ENCODE measurements around the gene PAGE2B. TPM values are rescaled to one million over a fixed set of nuclear protein-coding genes. Genes with fewer than 3 reads are reported as not detected.

Gene PAGE2B
- total RNA-seq, 1 experiment from 2014 or later: 0.94 TPM

DNA sequence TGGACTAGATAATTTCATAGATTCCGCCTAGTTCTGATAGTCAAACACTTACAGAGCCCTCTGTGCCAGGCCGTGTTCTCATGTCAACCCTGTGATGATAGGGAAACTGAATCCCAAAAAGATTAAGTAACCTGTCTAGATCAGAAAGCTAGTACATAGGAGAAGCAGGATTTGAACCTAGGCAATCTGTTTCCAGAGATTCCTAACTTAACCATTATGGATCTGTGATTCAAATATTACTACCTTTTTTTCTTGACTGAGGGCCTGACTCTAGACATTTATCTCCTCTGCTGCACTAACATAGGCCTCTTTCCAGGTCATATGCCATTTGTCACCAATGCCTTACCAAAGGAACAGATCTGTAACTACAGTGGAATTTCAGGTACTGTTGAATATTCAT, 45.5 kb upstream of the PAGE2B start (continued):
- TF ChIP-seq FOXK1 (CRISPR knock-in tag; IDR thresholded peaks at IDR 0.05) (no peak), CREM (CRISPR knock-in tag; IDR thresholded peaks at IDR 0.05) (no peak), ZNF317 (CRISPR knock-in tag; IDR thresholded peaks at IDR 0.05; ENCODE audit: borderline replicate concordance, low read depth) (no peak), ZNF121 (CRISPR knock-in tag; IDR thresholded peaks at IDR 0.05) (no peak), SMAD4 (CRISPR knock-in tag; IDR thresholded peaks at IDR 0.05) (no peak), ZNF263 (CRISPR knock-in tag; IDR thresholded peaks at IDR 0.05; ENCODE audit: low read depth) (no peak), JAZF1 (CRISPR knock-in tag; IDR thresholded peaks at IDR 0.05) (no peak)
- TF ChIP-seq, protein P1, sequence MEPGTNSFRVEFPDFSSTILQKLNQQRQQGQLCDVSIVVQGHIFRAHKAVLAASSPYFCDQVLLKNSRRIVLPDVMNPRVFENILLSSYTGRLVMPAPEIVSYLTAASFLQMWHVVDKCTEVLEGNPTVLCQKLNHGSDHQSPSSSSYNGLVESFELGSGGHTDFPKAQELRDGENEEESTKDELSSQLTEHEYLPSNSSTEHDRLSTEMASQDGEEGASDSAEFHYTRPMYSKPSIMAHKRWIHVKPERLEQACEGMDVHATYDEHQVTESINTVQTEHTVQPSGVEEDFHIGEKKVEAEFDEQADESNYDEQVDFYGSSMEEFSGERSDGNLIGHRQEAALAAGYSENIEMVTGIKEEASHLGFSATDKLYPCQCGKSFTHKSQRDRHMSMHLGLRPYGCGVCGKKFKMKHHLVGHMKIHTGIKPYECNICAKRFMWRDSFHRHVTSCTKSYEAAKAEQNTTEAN (CRISPR knock-in tag; IDR thresholded peaks at IDR 0.05): no peak
- TF ChIP-seq, protein P2, sequence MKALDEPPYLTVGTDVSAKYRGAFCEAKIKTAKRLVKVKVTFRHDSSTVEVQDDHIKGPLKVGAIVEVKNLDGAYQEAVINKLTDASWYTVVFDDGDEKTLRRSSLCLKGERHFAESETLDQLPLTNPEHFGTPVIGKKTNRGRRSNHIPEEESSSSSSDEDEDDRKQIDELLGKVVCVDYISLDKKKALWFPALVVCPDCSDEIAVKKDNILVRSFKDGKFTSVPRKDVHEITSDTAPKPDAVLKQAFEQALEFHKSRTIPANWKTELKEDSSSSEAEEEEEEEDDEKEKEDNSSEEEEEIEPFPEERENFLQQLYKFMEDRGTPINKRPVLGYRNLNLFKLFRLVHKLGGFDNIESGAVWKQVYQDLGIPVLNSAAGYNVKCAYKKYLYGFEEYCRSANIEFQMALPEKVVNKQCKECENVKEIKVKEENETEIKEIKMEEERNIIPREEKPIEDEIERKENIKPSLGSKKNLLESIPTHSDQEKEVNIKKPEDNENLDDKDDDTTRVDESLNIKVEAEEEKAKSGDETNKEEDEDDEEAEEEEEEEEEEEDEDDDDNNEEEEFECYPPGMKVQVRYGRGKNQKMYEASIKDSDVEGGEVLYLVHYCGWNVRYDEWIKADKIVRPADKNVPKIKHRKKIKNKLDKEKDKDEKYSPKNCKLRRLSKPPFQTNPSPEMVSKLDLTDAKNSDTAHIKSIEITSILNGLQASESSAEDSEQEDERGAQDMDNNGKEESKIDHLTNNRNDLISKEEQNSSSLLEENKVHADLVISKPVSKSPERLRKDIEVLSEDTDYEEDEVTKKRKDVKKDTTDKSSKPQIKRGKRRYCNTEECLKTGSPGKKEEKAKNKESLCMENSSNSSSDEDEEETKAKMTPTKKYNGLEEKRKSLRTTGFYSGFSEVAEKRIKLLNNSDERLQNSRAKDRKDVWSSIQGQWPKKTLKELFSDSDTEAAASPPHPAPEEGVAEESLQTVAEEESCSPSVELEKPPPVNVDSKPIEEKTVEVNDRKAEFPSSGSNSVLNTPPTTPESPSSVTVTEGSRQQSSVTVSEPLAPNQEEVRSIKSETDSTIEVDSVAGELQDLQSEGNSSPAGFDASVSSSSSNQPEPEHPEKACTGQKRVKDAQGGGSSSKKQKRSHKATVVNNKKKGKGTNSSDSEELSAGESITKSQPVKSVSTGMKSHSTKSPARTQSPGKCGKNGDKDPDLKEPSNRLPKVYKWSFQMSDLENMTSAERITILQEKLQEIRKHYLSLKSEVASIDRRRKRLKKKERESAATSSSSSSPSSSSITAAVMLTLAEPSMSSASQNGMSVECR (CRISPR knock-in tag; IDR thresholded peaks at IDR 0.05; ENCODE audit: borderline replicate concordance): no peak

DNA sequence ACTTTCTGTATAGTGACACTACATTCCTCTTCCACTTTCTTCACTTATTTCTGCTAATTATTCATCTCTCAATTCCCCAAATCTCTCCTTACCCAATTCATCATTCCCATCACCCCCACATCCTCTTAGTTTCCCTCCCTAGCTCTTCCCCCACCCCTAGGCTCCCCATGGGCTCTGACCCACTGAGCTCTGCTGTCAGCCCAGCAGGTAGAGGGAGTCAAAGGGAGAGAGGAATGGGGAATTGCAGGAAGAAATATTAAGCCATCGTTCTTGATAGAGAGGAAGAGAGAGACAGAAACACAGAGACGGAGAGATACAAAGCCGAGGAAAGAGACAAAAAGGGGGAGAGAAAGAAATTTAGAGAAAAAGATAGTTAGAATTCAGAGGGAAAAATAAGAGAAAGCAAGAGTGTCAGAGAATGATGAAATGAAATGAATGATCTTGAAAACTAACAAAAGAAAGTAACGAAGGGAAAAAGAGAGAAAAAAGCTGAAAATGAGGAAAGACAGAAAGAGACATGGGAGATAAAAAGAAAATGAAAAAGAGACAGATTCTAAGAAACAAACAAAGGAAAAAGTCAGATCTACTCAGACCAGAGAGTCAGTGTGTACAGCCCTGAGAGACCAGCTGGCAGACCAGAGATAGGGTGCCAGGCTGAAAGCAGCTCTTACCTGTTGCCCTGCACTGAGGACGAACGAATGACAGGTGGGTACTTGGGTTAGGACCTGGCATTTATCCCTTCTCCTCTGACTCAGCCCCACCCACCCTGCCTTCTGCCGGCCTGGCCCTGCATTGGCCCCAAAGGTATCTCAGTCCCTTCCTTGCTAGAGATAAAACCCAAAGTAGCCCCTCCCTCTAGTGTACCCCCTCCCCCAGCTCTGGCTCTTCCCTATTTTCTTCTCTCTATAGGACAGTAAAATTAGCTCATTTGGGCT, 44.3 kb upstream of the PAGE2B start, which contains the start of gene ALAS2:
TSS of gene ALAS2 (minus strand) at position 707 of the 935 bp plus-strand sequence. CDS start 4,977 bp downstream, outside the sequence.
- ATAC-seq: no peak; the same call in 1 of the 2 replicates
- H3K9me3 Mint-ChIP-seq: peaks cover 6% of the 10 kb centered on the region; the same call in 1 of the 2 replicates
- no peak within 1 kb of the TSS; the same call in 1 of the 2 replicates for H3K27ac Mint-ChIP-seq
- no peaks in the 10 kb centered on the region for H3K36me3 Mint-ChIP-seq
- no peak within 1 kb of the TSS for H3K4me3 Mint-ChIP-seq
- ChIA-PET CTCF (no interaction called here), POLR2A (no interaction called here)
- DNase-seq (ENCODE audit: low spot score): no peak
- H3K27me3 Mint-ChIP-seq (ENCODE audit: low read depth): no peaks in the 10 kb centered on the region
- TF ChIP-seq, protein P3, sequence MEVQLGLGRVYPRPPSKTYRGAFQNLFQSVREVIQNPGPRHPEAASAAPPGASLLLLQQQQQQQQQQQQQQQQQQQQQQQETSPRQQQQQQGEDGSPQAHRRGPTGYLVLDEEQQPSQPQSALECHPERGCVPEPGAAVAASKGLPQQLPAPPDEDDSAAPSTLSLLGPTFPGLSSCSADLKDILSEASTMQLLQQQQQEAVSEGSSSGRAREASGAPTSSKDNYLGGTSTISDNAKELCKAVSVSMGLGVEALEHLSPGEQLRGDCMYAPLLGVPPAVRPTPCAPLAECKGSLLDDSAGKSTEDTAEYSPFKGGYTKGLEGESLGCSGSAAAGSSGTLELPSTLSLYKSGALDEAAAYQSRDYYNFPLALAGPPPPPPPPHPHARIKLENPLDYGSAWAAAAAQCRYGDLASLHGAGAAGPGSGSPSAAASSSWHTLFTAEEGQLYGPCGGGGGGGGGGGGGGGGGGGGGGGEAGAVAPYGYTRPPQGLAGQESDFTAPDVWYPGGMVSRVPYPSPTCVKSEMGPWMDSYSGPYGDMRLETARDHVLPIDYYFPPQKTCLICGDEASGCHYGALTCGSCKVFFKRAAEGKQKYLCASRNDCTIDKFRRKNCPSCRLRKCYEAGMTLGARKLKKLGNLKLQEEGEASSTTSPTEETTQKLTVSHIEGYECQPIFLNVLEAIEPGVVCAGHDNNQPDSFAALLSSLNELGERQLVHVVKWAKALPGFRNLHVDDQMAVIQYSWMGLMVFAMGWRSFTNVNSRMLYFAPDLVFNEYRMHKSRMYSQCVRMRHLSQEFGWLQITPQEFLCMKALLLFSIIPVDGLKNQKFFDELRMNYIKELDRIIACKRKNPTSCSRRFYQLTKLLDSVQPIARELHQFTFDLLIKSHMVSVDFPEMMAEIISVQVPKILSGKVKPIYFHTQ (CRISPR knock-in tag; IDR thresholded peaks at IDR 0.05): no peak
- TF ChIP-seq ZNF317 (CRISPR knock-in tag; IDR thresholded peaks at IDR 0.05; ENCODE audit: borderline replicate concordance, low read depth) (no peak), IRF2 (CRISPR knock-in tag; IDR thresholded peaks at IDR 0.05; ENCODE audit: borderline replicate concordance, low read depth) (no peak), ZNF423 (CRISPR knock-in tag; IDR thresholded peaks at IDR 0.05) (peak; percentile 57; the same call in 1 of the 2 replicates), ZNF232 (CRISPR knock-in tag; IDR thresholded peaks at IDR 0.05) (no peak)
- H3K4me1 Mint-ChIP-seq: peaks cover 16% of the 10 kb centered on the region

DNA sequence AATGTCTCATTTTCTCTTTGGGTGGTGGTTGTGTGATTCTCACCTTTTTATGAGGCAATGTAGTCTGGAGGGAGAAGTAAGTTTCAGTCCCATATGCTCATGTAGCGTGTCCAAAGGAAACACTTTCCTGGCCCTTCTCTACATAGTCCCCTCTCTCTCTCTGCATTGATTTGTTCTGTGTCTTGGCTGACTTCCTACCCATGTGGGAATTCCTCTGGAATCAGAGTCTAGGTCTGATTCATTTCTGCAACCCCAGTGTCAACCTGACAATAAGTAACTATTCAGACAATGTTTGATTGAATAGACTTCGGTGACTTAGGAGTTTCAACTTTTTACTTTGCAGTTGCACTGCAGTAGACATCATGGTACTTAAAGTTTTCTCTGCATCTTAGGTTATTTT, 41.4 kb upstream of the PAGE2B start:
- no peak overlapping the region for H3K4me3 Mint-ChIP-seq
- H3K27ac Mint-ChIP-seq: no peak overlapping the region
- peaks cover 7% of the 10 kb centered on the region; the same call in 1 of the 2 replicates for H3K9me3 Mint-ChIP-seq
- CTCF ChIA-PET: no interaction called here
- H3K4me1 Mint-ChIP-seq: peaks cover 16% of the 10 kb centered on the region
- H3K27me3 Mint-ChIP-seq (ENCODE audit: low read depth): no peaks in the 10 kb centered on the region
- H3K36me3 Mint-ChIP-seq: no peaks in the 10 kb centered on the region
- DNase-seq (ENCODE audit: low spot score) (no peak), ATAC-seq (no peak)
- POLR2A ChIA-PET: no interaction called here
- TF ChIP-seq, protein P4, sequence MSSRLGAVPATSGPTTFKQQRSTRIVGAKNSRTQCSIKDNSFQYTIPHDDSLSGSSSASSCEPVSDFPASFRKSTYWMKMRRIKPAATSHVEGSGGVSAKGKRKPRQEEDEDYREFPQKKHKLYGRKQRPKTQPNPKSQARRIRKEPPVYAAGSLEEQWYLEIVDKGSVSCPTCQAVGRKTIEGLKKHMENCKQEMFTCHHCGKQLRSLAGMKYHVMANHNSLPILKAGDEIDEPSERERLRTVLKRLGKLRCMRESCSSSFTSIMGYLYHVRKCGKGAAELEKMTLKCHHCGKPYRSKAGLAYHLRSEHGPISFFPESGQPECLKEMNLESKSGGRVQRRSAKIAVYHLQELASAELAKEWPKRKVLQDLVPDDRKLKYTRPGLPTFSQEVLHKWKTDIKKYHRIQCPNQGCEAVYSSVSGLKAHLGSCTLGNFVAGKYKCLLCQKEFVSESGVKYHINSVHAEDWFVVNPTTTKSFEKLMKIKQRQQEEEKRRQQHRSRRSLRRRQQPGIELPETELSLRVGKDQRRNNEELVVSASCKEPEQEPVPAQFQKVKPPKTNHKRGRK (CRISPR knock-in tag; IDR thresholded peaks at IDR 0.05; ENCODE audit: borderline replicate concordance): no peak
- TF ChIP-seq ZNF396 (CRISPR knock-in tag; IDR thresholded peaks at IDR 0.05; ENCODE audit: borderline replicate concordance) (no peak), ESRRA (CRISPR knock-in tag; IDR thresholded peaks at IDR 0.05; ENCODE audit: borderline replicate concordance) (no peak)
- TF ChIP-seq, protein P3 (CRISPR knock-in tag; IDR thresholded peaks at IDR 0.05): no peak
- TF ChIP-seq, protein P5, sequence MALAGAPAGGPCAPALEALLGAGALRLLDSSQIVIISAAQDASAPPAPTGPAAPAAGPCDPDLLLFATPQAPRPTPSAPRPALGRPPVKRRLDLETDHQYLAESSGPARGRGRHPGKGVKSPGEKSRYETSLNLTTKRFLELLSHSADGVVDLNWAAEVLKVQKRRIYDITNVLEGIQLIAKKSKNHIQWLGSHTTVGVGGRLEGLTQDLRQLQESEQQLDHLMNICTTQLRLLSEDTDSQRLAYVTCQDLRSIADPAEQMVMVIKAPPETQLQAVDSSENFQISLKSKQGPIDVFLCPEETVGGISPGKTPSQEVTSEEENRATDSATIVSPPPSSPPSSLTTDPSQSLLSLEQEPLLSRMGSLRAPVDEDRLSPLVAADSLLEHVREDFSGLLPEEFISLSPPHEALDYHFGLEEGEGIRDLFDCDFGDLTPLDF (CRISPR knock-in tag; IDR thresholded peaks at IDR 0.05): no peak

Measured in WTC11 (cell line).